RPMI8226 (cell line): Measurements from ENCODE around the gene ASAH2.
"Not testable (repeated sequence)": the region's sequence is repeated elsewhere in the genome, so short reads cannot be mapped to it uniquely, and the experiment has no call there.

Source experiments
- DNase-seq: peaks from one replicate; pipeline ENCODE4 v3.0.0-alpha.2; 2015

The ASAH2 gene

DNA sequence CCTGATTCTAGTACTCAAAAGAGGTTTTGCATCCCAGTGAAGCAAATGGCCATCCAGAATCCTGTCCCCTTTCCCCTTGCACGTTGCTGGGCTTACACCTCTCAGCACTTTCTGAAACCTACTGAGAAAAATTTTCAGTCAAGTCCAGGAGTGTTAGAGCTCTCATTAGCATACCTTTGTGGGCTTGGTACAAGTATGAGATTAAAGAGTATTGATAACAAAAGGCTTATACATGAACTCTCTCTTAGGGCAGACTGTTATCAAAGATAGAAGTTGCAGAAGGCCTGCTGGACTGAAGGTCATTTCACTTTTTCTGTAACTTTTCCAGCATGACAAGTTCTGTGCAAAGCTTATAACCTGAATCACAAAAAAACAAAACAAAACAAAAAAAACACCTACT is at the start of gene ASAH2:
Gene ASAH2, minus strand, starts transcription at position 123 of the 400 bp plus-strand sequence. CDS start 2,906 bp downstream, outside the sequence.
- no peak for DNase-seq

DNA sequence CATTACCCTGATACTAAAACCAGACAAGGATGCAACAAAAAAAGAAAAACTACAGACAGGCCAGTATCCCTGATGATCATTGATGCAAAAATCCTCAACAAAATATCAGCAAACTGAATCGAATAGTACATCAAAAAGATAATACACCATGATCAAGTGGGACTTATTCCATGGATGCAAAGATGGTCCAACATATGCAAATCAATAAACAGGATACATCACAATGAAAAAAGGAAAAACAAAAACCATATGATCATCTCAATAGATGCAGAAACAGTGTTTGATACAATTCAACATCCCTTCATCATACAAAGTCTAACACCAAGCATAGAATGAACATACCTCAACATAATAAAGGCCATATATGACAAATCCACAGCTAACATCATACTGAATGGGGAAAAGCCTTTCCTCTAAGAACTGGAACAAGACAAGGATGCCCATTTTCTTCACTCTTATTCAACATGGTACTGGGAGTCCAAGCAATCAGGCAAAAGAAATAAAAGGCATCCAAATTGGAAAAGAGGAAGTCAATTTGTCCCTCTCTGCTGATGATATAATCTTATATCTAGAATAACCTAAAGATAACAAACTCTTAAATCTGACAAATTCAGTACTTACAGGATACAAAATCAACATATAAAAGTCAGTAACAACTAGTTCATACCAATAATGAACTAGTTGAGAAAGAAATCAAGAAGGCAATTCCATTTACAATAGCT is 48.8 kb upstream of the ASAH2 start:
- DNase-seq = no peak

DNA sequence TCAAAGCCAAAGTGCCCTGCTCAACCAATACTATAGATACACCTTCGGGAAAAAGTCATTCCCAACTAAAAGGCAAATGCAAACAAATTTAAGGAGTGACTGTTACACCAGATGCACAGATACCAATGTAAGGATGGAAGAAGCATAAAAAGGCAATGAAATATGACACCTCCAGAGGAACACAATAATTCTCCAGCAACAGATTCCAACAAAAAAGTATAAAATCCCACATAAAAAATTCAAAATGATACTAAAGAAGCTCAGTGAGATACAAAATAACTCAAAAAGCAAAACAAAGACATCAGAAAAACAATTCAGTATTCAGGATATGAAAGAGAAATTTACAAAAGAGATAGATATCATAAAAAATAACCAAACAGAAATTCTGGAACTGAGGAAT is 44.1 kb upstream of the ASAH2 start:
- DNase-seq = no peak

DNA sequence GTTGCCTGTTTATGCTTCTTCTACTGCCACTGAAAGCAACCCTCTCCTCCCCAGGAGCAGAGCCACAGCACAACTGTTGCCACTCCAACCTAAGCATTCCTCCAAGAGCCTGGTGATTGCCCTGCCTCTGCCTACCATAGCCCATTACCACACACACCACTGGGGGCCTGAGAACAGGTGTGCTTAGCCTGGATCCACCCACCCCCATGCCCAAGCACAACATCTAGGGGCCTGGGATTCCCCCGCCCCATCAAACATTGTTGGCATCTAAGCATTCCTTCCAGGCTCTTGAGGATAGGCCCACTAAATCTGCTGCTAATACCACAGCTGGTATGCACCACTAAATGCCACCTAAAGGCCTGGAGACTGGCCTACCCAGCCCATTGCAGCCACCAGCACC is 43.3 kb upstream of the ASAH2 start:
- no peak for DNase-seq

DNA sequence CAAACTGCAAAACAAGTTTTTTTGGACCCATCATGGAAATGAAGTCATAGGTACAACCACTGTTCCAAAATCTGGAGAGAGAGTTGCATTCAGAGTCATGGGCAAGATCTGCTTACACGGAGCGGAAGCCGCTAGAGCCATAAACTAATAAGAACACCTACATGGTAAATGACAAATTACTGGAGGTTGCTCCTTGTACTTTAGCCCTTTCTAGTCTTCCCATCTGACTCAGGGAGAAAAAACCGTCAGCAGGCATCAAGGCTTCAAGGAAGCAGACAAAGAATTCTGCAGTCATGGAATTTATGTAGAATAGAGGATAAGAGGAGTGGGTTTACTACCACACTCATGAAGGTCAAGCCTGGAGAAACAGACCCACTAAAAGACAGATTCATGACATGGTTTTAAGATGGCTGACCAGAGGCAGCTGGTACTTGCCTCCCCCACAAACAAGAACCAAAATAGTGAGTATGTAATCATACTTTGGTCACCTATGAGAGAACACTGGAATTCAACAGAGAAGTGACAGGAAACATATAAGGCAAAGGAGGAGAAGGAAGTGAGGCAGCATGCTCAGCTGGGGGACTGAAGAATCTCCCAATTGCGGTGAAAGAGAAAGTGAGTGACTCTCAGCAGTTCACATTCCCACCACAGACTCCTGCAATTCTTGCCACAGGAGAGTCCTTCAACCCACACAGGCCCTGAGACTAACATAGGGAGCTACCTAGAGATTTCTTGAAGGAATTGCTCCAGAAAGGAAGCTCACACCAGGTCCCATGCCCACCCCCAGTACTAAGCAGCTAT is 42.4 kb upstream of the ASAH2 start:
- DNase-seq = no peak

DNA sequence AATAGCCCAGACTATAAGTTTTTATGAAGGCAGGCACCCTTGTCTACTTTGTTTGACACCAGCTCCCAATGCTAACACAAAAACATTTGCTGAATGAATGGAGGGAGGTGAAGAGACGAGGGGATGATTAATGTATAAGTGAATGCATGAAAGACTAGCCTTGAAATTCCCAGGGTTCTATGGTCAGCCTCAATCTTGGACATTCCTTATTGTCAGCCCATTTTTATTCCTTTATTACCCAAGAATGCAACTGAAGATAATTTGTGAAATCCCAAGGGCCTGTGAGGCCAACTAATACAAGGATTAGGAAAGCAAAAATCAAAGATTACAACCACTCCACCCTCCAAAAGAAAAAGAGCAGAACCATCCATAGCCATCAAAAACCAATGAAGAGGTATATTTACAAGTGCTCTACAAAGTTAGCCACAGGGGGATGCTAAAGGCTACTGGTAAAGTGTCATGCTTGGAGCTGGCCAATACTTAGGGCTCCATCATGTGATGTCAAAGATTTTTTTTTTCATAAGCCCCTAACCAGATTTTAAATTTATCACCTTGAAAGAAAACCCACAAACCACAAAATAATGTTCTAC is 40.0 kb upstream of the ASAH2 start:
- no peak for DNase-seq

DNA sequence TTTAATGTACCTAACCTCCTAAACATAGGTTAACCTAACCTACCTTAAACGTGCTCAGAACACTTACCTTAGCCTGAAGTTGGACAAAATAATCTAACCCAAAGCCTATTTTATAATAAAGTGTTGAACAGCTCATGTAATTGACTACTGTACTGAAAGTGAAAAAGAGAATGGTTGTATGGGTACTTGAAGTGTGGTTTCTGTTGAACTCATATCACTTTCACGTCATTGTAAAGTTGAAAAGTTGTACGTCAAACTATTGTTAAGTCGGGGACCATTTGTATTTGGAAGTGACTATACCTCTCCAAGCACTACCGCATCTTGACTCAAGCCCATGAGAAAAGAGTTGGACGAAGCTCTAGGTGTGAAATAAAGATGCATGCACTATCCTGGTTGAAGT is 37.9 kb upstream of the ASAH2 start:
- DNase-seq = no peak

DNA sequence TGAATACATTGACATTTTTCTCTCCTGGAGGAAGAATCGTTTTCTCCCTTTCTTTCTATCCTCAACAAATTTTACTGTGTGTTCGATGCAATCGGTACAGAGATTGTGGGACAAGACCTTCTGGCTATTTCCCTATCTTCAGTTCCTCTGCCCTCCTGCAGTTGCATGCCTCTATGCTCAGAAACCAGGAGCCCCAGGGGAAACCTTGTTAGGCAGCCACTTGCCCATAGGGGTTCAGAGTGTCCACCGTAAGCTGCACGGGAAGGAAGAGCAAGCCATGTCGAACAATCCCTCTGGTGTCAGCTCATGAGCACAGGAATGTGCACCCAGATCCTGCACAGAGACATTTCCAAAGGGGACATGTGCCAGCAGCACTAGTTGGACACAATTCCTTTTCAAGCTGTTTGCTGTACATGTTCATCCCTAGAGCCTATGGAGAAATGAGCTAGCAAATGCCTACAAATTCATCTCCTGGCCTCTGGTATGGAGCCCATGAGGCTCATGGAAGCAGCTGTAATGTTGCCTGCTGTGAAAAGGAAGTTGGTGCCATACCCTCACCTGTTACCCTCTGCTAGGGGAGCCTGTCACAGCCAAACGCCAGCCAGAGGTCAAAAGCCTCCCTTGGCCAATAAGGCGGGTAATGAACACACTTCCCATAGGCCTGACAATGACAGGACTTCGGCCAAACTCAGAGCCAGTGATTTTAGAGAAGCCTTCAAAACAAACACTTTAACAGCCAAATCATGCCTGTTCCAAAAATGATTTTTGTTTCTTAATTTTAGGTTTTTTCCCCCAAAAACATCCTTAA is 35.9 kb upstream of the ASAH2 start:
- no peak for DNase-seq

DNA sequence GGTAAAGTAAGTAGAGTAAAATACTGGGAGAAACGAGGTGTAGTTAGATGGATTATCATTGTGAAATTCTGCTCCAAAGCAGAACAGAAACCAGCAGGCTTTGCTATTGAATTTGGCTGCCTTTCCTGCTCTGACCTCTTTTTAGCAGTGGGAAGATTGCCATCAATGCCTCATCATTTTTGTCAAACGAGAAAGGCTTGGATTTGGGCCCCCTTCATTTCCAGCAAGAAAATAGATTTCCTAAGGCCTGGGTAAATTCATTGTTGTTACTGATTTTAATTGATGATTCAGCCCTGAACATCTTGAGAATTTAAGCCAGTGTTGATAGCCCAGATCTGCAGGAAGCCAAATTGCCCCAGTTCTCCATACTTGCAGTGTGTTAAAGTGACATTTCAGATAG is 35.2 kb upstream of the ASAH2 start:
- no peak for DNase-seq

DNA sequence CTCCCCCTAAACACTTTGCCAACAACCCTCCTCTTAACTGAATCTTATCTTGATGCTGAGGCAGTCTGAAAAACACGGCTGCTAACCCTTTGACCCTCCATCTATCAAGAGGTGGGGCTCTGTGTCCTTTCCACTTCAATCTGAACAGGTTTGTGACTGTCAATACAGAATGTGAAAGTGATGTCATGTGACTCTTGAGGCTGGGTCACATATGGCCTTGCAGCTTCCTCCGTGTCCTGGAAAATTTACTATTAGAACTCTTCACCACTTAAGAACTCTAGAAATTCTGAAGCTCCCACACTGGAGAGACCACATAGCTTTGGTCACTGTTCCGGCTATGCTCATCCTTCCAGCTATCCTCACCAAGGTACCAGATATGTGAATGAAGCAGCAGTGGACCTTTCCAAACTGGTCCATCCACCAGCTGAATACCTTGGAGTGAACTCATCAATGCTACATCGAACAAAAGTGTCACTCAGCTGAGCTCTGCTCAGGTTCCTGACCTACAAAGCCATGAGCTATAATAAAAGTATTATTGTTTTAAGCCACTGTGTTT is 30.7 kb upstream of the ASAH2 start:
- DNase-seq = no peak

DNA sequence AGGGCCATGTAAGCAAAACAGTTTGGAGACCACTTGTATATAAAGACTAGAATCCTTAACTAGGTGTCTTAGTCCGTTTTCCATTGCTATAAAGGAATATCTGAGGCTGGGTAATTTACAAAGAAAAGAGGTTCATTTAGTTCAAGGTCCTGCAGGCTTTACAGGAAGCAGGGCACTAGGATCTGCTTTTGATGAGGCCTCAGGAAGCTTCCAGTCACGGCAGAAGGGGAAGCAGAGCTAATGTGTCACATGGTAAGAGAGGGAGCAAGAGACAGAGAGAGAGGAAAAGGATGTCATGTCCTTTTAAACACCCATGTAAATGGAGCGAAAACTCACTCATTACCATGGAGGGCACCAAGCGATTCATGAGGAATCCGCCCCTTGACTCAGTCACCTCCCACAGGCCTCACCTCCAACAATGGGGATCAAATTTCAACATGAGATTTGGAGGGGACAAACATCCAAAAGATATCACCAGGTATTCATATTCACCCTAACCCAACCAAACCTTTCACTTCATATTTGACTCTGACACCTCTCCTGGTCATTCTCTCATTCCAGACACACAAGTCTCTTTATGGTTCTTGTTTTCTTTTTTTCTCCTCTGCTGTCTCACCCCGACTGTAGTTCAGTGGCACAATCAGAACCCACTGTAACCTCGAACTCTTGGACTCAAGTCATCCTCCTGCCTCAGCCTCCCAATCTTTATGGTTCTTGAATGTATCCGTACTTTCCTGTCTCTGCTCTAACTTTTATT is 30.1 kb upstream of the ASAH2 start:
- no peak for DNase-seq

DNA sequence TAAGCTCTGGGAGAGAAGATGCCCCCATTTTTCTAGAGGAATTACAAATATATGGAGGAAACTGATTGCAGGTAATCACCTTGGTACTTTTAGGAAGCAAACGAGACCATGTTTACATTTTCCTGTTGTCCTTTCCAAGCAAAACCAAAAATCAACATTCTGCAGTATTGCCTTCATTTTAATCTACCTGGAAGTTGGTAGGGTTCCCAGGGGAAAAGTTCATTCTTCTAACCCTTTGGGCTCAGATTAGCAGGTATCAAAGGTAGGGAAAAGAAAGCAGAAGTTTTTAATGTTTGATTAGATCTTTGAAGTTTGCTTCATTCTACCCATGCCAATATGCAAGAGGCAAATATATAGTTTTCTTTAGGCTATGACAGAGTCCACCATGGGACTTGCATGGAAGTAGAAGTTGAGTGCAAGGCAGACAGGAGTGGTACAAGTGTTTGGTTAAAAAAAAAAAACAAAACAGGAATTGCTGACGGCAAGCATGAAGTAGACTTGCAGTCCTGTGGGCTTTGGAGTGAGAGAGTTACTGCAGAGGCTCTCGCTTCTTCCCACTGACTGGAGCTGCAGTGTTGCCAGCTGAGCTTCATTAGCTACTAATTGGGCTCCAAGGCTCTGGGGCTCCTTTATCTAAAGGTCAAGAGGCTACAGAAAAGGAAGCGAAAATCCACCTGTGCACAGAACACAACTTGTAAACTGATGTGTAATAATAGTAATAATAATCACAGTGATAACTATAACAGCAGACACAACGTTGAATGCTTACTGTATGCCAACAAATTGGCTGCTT is 28.9 kb upstream of the ASAH2 start:
- DNase-seq = no peak

DNA sequence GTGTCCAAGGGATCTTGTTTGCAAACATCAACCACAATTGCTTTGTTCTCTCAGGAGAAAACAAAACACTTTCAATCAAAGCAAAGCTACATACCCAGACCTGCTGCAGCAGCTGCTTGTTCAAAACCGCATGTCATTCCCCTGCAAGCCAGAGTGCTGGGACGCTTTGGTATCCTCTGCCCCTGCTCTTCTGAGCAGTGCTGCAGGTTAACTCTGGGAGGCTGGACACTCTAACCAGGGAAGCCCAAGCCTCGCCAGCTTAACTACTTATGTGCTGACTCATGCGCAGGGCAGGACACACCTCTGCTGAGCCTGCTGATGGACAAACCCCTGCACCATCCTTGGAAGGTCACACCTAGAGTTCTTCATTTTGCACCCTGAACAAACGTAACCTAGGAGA is 28.2 kb upstream of the ASAH2 start:
- no peak for DNase-seq

DNA sequence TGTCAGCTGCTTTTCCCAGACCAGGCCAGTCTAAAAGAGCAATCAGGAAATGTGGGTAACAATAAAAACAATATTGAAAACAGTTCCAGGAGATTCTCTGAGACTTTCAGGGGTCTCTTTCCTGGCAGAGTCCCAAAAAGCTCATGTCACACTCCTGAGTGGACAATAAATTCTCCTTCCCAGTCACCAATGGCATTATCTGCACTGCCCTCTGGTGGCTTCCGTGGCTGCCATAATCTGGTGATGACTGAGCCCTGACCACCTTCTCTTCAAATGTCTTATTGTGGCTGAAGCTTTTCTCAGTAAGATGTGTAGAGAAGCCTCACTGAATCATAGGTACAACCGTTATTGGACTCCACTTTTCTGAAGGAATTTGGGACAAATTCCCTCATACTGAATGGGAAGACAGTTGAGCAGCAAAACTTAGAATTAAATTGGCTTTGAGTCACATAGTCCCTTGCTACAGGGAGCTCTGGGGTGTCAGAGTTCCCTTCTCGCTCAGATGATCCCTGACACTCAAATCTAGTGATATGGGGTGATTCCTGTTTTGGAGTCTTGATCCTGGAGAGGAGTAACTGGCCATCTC is 24.4 kb upstream of the ASAH2 start:
- peak; percentile 35 for DNase-seq

DNA sequence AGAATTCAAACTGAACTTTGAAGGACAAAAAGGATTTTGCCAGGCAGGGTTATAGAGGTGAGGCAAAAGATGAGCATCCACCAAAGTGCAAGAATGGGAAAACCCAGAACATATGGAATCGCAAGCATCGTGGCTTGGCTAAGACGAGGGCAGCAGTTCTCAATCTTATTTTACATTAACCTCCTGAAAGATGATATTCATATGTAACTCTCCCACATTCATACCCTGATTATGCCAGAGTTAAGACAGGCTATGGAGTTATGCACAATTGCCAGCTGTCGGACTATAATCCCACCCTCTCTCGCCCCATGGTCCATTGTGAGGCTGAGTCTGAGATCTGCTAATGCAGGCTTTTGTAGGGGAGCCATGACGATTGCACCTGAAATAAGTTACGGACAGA is 21.2 kb upstream of the ASAH2 start:
- no peak for DNase-seq

DNA sequence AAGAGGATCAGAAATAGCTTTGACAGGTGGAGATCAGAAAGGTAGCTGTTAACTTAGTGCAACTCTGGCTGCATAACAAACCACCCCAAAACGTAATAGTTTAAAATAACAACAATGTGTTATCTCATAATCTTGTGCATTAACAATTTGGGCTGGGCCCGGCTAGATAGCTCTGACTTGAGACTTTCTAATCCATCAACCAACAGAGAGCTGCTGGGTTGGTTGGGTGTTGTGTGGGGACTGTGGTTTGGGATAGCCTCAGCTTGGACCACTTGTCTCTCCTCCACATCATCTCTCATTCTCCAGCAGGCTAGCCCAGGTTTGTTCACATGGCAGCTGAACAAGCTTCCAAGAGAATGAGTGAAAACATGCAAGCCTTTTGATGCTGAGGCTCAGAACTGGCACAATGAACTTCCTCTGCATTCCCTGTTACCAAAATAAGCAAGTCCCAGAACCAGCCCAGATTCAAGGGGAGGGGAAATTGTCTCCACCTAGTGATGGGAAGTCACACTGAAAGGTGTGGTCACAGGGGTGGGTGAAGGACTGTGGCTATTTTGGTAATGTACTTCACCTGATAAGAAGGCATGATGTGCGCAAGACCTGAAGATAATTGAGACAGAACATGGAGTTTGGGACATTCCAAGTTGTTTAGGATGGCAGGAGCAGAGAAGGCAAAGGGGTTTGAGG is 20.4 kb upstream of the ASAH2 start:
- no peak for DNase-seq

DNA sequence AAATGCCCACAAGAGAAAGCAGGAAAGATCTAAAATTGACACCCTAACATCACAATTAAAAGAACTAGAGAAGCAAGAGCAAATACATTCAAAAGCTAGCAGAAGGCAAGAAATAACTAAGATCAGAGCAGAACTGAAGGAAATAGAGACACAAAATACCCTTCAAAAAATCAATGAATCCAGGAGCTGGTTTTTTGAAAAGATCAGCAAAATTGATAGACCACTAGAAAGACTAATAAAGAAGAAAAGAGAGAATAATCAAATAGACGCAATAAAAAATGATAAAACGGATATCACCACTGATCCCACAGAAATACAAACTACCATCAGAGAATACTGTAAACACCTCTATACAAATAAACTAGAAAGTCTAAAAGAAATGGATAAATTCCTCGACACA is 16.6 kb upstream of the ASAH2 start:
- DNase-seq = not testable (repeated sequence)

DNA sequence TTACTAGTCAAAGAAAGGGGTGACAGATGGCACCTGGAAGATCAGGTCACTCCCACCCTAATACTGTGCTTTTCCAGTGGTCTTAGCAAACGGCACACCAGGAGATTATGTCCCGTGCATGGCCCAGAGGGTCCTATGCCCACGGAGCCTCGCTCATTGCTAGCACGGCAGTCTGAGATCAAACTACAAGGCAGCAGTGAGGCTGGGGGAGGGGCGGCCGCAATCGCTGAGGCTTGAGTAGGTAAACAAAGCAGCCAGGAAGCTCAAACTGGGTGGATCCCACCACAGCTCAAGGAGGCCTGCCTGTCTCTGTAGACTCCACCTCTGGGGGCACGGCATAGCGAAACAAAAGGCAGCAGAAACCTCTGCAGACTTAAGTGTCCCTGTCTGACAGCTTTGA is 11.3 kb upstream of the ASAH2 start:
- not testable (repeated sequence) for DNase-seq

DNA sequence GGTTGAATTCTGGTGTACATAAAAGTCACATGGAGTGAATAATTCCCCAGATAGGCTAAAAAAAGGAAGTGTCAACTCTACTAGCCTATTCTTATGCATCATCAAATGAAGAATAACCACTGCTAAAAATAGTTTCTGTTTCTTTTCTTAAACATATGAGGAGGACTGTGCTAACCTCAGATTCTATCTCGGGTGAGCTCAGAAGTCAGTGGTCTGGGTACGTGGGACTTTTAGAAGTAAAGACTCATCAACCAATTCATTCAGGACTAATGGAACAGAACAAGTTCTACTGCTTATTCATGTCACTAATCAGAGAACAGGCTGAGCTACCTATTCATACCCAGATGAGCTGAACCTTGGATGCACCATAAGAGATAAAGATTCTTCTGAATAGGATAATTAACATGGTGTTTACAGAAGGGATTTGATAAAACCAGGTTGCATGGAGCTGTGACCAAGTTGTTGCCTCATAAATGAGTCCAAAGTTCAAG is 9.5 kb upstream of the ASAH2 start:
- DNase-seq = peak; percentile 12

DNA sequence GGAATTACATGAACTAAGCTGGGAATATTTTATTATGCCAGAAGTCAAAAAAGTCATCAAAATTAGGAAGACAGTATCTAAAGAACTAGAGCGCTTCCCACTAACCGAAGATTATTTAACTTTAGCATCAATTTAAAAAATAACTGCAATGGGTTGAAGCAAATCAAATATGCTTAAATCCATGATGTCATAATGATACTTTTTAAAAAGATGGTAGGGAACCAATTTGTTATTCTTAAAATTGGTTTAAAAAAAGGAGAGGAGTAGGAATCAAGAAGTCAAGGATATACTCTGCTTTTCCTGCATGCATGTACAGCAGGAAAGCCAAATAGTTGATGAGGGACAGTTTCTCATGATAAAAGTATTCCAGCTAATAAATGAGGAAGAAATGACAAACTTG is 3.2 kb upstream of the ASAH2 start:
- DNase-seq = no peak
